Measurements from ENCODE around the gene C1orf159.
"Not testable (repeated sequence)": the region's sequence is repeated elsewhere in the genome, so short reads cannot be mapped to it uniquely, and the experiment has no call there.

Gene C1orf159

DNA sequence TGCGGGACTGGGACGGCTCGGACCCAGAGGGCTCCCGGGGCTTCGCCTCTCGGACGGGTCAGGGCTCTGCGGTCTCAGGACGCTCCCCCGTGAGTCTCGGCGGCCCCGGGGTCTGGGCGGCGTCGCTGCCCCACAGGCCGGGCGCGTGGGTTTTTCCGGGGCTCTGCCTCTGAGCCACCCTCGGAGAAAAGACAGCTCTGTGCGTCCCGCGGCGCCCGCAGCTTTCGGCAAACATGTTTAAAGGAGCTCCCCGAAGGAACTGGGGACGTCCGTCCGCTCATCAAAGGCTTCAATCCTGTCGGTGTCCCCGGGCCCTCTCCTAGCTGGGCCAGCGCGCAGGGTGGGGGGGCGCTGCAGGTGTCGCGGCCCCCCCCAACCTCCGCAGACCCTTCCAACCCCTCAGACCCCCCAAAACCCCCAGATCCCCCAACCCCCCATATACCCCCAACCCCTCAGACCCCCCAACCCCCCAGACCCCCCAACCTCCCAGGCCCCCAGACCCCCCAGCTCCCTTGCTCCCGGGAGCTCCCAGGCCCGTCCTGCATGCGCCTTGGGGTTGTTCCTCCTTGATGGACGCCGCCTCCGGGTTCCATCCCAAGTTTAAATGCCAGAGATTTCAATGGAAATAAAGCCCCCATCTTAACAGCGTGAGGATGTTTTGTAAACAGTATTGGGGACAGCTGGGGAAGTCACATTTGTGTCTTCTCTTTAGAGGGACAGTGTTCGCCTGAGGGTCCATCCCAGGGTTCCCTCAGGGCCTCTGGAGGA lies 996 bp upstream of the C1orf159 start:
- no peak for DNase-seq

DNA sequence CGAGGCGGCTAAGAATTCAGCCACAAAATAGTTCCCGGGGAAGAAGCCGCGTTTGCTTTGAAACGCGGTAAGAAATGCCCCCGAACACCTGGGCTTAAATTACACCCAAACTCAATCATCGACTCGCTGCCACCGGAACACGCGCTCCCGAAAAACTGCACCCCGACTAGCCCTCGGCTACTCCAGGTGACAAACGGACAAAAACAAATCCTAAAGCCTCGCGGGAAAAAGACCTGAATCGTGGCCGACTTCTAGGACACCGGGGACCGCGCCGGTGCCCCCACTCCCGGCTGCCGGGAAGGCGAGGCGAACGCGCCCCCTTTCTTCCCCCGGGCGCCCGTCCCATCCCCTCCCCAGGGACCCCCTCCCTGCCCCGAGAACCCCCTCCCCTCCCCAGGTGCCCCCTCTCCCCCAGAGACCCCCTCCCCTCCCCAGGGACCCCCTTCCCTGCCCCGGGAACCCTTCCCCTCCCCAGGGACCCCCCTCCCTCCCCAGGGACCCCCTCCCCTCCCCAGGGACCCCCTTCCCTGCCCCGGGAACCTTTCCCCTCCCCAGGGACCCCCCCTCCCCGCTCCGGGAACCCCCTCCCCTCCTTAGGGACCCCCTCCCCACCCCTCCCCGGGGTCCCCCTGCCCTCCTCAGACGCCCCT lies 628 bp downstream of the C1orf159 start:
- no peak for DNase-seq

GRCh38 chr1:1114431-1114830 lies 1.5 kb downstream of the C1orf159 start:
- no peak for DNase-seq

DNA sequence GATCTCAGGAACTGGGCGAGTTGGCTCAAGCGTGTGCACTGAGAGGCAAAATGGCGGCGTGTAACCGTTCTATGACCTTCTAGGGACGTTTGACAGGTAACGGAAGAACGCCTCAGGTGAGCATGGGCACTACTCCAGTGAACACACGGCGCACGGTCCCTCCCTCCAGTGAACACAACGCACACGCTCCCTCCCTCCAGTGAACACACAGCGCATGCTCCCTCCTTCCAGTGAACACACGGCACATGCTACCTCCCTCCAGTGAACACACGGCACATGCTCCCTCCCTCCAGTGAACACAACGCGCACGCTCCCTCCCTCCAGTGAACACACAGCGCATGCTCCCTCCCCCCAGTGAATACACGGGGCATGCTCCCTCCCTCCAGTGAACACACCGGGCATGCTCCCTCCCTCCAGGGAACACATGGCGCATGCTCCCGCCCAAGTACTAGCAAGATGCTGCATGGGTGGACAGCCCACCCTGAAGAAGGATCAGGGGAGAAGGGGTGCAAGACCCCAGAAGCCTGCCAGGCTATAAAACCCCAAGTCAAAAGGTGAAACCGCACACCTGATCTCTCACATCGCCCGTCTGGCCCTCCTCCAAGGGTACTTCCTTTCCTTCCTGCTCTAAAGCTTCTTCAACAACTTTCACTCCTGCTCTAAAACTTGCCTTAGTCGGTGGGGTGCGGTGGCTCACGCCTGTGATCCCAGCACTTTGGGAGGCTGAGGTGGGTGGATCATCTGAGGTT lies 3.5 kb downstream of the C1orf159 start:
- DNase-seq = no peak

DNA sequence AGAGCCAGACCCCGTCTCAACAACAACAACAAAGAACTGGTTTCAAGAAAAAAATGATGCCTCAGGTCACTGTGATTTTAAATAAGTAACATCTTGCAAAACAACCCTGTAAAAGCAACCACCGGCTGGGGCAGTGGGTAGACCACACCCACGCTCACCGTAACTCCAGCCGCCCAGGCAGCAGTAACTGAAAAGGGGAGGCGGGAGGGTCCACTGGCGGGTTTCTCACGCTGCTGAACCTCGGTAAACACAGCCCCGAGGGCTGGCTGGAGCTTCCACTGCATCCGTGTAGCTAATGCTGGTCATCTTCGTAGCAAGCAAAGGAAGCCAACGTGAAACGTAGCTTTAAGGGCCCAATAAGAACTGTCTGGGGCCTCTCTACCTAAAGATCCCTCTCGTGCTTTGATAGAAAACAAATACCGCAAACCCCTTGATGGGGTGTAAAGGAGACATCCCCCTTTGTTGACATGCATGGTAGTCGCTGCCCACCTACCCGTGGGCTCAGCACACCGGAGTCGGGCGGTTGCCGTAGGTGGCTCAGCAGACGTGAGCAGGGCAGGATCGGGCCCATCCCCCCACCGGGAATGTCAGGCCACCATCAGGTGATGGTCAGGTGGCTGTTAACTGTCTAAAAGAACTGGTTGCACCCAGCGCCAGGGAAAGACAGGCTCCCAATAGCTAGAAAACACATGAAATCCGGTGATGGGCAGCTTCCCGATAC lies 4.2 kb downstream of the C1orf159 start:
- no peak for DNase-seq

DNA sequence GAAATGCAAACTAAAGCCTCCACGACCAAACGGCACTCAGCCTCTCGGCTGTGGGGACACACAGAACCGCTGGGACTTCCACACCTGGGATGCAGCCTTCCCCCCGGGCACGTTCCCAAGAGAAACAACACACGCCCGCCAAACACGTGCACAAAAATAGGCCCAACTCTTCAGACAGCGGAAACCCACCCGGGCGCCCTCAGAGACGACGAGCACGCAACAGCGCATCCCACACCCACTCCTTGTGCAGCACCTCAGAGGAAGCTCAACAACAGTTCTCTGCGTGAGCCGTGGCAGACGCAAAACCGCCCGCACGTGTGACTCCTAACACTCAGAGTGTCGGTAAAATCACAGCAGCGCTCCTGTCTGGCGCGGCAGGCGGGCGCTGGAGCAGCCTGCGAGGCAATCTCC lies 5.3 kb downstream of the C1orf159 start:
- DNase-seq = no peak

DNA sequence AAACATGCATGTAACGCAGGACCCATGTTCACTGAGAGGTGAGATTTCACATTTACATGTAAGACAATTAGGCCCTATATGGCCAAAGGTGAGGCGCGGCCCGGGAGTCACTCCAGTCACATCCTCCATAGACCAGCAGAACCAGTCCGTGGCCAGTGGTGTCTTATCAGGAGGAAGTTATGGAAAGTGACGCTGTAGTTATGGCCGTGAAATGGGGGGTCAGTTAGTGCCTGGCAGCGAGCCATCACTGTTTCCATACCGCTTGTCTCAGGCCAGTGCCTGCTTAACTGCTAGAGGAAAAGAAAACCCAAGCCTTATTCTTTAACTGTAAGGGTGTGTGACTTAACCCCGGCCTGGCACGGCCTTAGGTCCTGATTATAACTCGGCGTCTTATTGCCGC lies 6.1 kb downstream of the C1orf159 start:
- DNase-seq = no peak

- no peak for DNase-seq
Measured at GRCh38 chr1:1106510-1107221, 9.2 kb downstream of the C1orf159 start.

GRCh38 chr1:1104152-1104551 lies 11.7 kb downstream of the C1orf159 start:
- not testable (repeated sequence) for DNase-seq

DNA sequence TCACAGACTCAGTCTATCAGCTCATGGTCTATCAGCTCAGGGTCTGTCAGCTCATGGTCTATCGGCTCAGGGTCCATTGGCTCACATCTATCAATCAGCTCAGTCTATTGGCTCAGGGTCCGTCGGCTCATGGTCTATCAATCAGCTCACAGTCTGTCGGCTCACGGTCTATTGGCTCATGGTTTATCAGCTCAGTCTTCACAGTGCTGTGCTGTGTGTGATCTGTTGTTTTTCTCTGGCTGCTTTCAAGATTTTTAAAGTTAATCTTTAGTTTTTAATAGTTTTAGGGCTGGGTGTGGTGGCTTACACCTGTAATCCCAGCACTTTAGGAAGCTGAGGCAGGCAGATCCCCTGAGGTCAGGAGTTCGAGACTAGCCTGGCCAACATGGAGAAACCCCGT lies 14.4 kb downstream of the C1orf159 start:
- DNase-seq = no peak

GRCh38 chr1:1100296-1100695 lies 15.6 kb downstream of the C1orf159 start:
- DNase-seq = no peak

- DNase-seq = peak; percentile 21
Measured at GRCh38 chr1:1099506-1100183, 16.2 kb downstream of the C1orf159 start.

DNA sequence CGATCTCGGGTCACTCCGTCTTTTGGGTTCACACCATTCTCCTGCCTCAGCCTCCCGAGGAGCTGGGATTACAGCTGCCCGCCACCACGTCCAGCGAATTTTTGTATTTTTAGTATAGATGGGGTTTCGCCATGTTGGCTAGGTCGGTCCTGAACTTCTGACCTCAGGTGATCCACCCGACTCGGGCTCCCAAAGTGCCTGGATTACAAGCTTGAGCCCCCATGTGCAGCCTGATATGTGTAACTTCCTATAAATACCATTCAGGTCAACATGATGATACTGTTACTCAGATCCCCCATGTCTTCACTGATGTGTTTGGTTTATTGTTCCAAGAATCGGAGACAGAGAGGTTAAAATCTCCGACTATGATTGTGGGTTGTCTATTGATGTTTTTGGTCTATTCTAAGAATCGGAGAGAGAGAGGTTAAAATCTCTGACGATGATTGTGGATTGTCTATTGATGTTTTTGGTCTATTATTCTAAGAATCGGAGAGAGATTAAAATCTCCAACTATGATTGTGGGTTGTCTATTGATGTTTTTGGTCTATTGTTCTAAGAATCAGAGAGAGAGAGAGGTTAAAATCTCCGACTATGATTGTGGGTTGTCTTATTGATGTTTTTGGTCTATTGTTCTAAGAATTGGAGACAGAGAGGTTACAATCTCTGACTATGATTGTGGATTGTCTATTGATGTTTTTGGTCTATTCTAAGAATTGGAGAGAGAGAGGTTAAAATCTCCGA lies 17.0 kb downstream of the C1orf159 start:
- DNase-seq = no peak

GRCh38 chr1:1096136-1096535 lies 19.8 kb downstream of the C1orf159 start:
- DNase-seq = not testable (repeated sequence)

- DNase-seq = no peak
Measured at GRCh38 chr1:1094981-1095380, 20.9 kb downstream of the C1orf159 start.

GRCh38 chr1:1093610-1093943 lies 22.3 kb downstream of the C1orf159 start:
- no peak for DNase-seq

DNA sequence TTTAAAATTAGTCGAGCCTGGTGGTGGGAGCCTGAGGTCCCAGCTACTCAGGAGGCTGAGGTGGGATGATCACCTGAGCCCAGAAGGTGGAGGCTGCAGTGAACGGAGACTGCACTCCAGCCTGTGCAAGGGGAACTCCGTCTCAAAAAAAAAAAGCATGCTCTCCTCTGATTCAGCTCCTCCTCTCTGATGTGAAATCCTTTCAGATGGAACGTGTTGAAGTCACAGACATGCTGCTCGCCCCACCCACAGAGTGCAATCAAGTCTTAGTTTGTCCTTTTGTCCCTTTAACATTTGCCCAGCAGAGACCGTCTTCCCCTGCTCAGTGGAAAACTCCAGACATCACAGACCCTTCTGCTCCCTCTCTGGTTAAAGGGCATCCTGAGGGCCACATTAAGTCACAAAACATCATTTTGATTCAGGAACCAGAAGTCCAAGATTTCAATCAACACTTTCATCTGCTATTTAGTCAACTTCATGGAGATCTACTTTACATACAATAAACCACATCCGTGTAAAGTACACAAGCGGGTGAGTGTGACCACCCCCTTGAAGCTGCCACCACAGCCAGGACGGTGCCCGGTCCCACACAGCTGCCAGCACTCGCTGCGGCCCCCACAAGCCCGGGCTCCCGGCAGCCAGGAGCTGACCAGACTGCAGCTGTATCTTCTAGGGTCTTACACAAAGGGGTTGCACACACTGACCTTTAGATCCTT lies 22.8 kb downstream of the C1orf159 start:
- no peak for DNase-seq

DNA sequence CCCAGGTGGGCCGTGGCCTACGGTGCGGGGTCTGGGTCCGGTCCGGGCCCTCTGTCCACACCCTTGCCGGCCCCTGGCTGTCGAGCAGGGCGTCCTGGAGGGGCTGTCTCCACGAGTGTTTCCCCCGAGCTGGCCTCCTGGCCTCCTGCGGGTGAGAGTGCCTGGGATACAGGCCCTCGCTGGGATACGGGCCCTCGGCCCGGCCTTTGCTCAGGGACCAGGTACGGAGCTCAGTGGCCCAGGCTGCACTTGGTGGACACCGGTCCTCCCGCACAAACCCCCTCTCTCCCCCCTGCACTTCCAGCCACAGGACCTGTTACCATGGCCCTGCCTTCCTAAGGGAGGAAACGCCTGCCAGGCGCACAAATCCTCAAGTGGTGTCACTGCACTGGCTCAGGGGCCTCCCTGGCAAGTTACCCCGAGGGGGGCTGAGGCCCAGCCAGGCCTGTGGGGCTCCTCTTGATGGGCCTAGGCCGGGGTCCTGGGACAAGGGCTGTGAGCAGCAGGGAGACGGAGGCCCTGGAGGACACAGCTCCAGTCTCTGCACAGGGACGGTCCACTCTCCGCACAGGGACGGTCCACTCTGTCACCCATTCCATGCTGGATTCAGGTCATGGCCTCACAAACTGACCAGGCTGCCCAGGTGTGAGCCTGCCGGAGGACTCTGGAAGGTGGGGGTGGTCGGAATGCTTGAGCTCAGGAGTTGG lies 23.6 kb downstream of the C1orf159 start:
- DNase-seq = no peak

DNA sequence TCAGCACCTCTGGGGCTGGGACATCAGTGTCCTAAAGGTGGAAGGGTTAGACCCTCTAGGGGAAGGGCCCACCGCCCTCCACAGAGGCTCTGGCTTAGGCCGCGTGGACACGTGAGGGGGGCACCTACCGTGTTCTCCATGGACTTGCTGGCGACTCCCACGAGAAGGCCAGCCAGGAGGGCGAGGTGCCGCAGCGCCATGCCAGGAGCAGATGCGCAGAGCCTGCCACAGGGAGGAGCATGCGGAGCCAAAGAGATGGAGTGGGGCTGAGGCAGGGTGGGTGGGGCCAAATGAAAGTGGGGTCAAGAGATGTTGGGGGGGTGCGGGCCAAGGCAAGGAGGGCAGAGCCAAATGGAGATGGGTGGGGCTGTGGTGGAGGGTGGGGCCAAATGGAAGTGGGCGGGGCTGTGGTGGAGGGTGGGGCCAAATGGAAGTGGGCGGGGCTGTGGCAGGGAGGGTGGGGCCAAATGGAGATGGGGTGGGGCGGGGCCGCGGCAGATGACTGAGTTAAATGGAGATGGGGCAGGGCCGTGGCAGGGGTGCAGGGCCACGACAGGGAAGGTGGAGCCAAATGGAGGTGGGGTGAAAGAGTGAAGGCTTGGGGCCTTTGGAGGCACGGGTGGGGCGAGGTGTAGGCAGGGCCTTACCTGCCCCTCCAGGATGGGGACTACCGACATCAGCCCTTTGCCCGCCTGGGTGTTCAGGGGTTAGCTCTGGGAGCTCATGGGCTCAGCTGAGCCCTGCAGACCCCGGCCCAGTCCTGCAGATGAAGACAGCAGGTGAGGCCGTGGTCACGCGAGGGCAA lies 24.3 kb downstream of the C1orf159 start:
- DNase-seq = no peak
